Tibial artery (tissue), 4 donors: ENCODE results near the gene THOP1.

Experiments used
- DNase-seq, 2 donors: peaks; one replicate each; pipeline ENCODE4 v3.0.0-alpha.2; 2019
- H3K27ac ChIP-seq, 2 donors: fragments of 200-600 bp; sonication (generic) in 1 of 2; 1 replicate in 1 of 2; 2 replicates in 1 of 2; pipeline ENCODE4 v1.5.1; 2018 to 2019; ENCODE audit warnings: mild to moderate bottlenecking in 1 of 2
- H3K27me3 ChIP-seq, 2 donors: fragments of 200-600 bp; sonication (generic) in 1 of 2; one replicate each; pipeline versions ENCODE4 v1.5.1 to v1.6.0; 2016 to 2019
- H3K36me3 ChIP-seq, 3 donors: fragments of 200-600 bp; sonication (generic) in 2 of 3; one replicate each; pipeline ENCODE4 v1.5.1; 2016 to 2019; ENCODE audit warnings: mild to moderate bottlenecking in 2 of 3
- H3K4me1 ChIP-seq, 4 donors: fragments of 200-600 bp; sonication (generic) in 2 of 4; 1 replicate in 3 of 4; 2 replicates in 1 of 4; pipeline ENCODE4 v1.5.1; 2016 to 2019
- H3K4me3 ChIP-seq, 2 donors: fragments of 200-600 bp; sonication (generic) in 1 of 2; 1 replicate in 1 of 2; 2 replicates in 1 of 2; pipeline ENCODE4 v1.5.1; 2018 to 2019; ENCODE audit warnings: mild to moderate bottlenecking in 2 of 2
- H3K9me3 ChIP-seq, 3 donors: fragments of 200-600 bp; sonication (generic) in 1 of 3; one replicate each; pipeline ENCODE4 v1.5.1; 2016 to 2019
- intact Hi-C: fragments of 100-400 bp; cut with DNase I; formaldehyde crosslinking; loops from one replicate; pipeline ENCODE4 v1.15.0; 2023; ENCODE audit warnings: low total_unique reads
- TF ChIP-seq, protein P1 (sequence below), 2 experiments: fragments of 200-600 bp in 1 of 2; fragments of 450-650 bp in 1 of 2; IDR thresholded peaks; one replicate each; pipeline ENCODE4 v1.5.1; 2017 to 2019; ENCODE audit warnings: antibody characterized with exemption in 2 of 2, mild to moderate bottlenecking in 1 of 2, moderate library complexity in 1 of 2

THOP1 gene

DNA sequence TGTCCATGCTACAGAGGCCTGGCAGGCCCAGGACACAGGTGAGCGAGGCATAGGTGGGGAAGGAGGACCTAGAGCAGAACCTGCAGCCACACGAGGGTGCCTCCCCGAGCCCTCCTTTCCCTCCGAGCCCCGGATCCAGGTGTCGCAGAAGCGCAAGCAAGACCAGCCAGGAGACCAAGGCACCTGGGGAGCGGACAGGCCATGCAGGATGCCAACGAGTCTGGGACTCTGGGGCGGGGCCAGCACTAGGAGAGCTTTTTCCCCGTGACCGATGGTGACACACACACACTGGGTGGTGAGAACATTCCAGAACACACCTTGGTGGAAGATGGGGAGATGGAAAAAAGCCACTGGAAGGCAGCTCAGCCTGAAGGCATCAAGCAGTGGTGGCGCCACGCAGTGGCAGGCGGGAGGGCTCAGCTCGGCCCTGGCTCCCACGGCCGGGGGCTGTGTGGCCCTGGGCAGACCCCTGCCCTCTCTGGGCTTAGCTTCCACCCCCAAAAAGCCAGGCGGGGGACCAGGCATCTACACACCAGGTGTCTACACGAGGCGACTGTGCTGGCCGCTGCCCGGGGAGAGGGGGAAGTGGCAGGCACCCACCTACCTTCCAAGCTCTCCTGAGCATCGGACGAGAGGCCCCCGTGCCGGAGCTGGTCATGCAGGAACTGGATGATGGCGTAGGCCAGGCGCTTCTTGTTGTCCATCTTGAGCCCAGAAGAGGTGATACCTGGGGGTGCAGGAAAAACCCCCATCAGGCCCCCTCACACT, 16.8 kb upstream of the THOP1 start:
- DNase-seq, result no peak
- Histone ChIP-seq H3K36me3 (peaks cover 40 to 59% (median 57%) of the 10 kb centered on the region in 3 donors), H3K27ac (no peak overlapping the region), H3K27me3 (no peaks in the 10 kb centered on the region), H3K9me3 (no peaks in the 10 kb centered on the region), H3K4me1 (peaks cover 0 to 20% (median 6%) of the 10 kb centered on the region in 4 donors), H3K4me3 (no peak overlapping the region)
- TF ChIP-seq, protein P1, sequence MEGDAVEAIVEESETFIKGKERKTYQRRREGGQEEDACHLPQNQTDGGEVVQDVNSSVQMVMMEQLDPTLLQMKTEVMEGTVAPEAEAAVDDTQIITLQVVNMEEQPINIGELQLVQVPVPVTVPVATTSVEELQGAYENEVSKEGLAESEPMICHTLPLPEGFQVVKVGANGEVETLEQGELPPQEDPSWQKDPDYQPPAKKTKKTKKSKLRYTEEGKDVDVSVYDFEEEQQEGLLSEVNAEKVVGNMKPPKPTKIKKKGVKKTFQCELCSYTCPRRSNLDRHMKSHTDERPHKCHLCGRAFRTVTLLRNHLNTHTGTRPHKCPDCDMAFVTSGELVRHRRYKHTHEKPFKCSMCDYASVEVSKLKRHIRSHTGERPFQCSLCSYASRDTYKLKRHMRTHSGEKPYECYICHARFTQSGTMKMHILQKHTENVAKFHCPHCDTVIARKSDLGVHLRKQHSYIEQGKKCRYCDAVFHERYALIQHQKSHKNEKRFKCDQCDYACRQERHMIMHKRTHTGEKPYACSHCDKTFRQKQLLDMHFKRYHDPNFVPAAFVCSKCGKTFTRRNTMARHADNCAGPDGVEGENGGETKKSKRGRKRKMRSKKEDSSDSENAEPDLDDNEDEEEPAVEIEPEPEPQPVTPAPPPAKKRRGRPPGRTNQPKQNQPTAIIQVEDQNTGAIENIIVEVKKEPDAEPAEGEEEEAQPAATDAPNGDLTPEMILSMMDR (IDR thresholded peaks at IDR 0.05), result no peak
- intact Hi-C loops, result no loop called here

DNA sequence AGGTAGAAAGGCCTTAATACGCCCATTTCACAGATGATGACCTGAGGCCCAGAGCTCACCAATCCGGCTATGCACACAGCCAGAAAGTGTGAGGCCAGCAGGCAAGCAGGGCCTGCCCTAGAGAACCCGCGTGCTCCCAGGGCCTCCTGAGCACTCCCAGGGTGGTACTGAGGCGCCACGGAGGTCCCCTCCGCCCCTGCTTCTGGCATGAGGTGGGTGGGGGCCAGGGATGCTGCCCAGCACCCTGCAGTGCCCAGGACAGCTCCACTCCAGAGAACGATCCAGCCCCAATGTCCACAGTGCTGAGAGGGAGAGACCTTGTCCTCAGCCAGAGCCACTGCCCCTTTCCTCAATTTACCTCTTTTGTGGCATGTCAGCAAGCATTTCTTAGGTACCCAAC, 16.1 kb upstream of the THOP1 start:
- no peak overlapping the region for H3K27ac ChIP-seq
- H3K36me3 ChIP-seq, result peaks cover 33 to 55% (median 52%) of the 10 kb centered on the region in 3 donors
- H3K4me3 ChIP-seq, result no peak overlapping the region
- H3K4me1 ChIP-seq, result peaks cover 0 to 20% (median 6%) of the 10 kb centered on the region in 4 donors
- TF ChIP-seq, protein P1 (IDR thresholded peaks at IDR 0.05), result no peak
- intact Hi-C loops, result no loop called here
- H3K9me3 ChIP-seq, result no peaks in the 10 kb centered on the region
- no peaks in the 10 kb centered on the region for H3K27me3 ChIP-seq
- no peak for DNase-seq

DNA sequence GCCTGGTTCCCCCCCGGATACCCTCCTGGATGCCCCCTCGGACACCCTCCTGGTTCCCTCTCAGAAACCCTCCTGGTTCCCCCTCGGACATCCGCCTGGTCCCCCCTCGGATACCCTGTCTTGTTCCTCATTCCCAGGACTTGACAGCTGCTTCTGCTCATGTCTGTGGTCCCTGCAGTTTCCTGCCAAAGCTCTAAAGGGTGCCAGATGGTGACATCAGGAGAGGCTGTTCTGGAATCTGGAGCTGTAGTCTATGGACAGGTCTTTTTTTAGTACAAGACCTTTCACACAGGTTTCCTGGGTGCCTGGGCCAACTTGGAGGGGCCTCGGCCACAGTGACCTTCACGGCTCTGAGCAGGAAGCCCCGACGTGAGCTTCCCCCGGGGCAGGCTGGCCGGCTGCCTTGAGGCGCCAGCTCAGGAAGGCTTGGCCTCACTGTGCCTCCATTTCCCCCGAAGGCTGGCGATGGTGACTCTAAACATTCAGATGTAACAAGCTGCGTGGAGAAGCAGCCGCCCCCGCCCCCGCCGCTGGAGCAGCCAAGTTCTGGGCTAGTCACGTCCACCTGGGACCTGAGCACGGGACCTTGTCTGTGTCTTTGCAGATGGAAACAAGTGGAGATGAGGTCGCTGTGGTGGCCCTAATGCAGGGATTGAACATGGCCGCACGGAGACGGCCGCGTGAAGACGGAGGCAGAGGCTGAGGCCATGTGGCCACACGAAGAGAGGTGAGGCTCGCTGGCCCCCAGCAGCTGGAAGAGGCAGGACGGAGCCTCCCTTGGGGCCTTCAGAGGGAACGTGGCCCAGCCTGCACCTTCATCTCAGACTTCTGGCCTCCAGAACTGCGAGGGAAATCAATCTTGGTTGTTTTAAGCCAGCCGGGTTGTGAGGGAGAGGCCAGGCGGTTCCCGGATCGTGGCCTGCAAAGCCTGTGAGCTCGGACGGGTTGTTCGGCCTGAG, 15.0 kb upstream of the THOP1 start:
- Histone ChIP-seq H3K4me3 (no peak overlapping the region), H3K9me3 (no peaks in the 10 kb centered on the region), H3K27me3 (no peaks in the 10 kb centered on the region), H3K27ac (no peak overlapping the region), H3K36me3 (peaks cover 22 to 47% (median 41%) of the 10 kb centered on the region in 3 donors), H3K4me1 (peaks cover 0 to 22% (median 8%) of the 10 kb centered on the region in 4 donors)
- TF ChIP-seq, protein P1 (IDR thresholded peaks at IDR 0.05), result no peak
- DNase-seq, result no peak
- intact Hi-C loops, result no loop called here

DNA sequence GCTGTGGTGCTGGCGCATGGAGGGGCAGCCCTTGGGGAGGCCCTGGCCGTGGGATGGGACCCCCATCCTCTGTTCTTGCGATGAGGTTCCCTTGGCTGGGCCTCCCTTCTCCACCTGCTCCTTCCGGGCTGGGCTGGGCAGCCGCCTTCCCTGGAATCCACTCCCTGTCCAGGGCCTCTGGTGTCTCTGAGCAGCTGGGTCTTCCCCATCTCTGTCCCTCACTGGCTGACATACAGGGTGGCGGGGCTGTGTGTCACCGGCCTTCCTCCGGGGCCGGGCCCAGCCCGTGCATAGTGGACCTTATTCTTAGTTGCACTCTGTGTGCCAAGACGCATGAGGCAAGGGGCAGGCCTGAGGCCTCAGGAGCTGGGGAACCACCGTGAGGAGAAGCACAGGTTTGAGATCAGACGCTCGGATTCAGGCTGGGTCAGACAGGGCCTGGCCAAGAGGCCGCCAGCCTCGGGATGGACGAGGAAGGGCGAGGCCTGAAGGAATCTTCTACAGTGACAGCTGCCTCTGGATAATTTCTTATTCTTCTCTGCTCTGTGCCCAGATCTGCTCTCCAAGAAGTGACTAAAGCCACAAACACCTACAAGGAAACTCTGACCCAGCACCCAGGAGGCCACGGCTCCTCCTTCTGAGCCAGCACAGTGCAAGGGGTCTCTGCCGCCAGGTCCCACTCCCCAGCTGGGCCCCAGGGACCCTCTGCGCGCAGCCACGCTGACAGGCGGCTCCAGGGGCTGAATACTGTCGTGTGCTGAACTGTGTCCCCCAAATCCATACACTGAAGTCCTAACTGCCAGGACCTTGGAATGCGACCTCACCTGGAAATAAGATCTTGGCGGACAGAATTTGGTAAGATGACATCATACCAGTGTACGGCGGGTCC, 13.3 kb upstream of the THOP1 start:
- H3K4me3 ChIP-seq, result no peak overlapping the region
- TF ChIP-seq, protein P1 (IDR thresholded peaks at IDR 0.05), result no peak
- intact Hi-C loops, result no loop called here
- peaks cover 0 to 22% (median 8%) of the 10 kb centered on the region in 4 donors for H3K4me1 ChIP-seq
- no peaks in the 10 kb centered on the region for H3K9me3 ChIP-seq
- H3K36me3 ChIP-seq, result peaks cover 5 to 33% (median 24%) of the 10 kb centered on the region in 3 donors
- no peak for DNase-seq
- H3K27ac ChIP-seq, result no peak overlapping the region
- H3K27me3 ChIP-seq, result no peaks in the 10 kb centered on the region

DNA sequence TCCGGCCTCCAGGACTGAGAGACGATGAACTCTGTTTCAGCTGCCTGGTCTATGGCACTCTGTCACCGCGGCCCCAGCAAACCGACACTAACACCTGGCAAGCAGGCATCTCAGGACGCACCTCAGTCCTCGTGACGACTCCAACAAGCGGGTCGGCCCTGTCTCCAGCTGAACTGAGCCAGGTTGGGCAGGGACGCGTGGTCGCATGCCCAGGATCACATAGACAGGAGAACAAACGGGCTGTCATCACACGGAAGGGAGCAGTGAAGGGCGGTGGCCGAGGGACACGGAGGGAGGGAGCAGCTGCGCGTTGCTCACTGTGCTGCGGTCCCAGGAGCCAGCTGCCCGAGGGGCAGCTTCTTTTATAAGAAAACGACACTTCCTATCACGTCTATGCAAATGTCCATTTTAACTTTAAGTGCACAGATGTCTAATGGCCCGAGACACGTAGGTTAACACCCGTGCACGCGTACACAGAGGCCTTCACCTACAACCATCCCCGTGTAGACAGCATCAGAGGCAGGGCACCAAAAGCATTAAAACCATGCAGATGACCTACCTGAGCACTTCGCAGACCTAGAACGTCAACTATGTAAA, 11.1 kb upstream of the THOP1 start:
- intact Hi-C loops, result no loop called here
- Histone ChIP-seq H3K4me3 (no peak overlapping the region), H3K9me3 (no peaks in the 10 kb centered on the region), H3K4me1 (peaks cover 0 to 29% (median 8%) of the 10 kb centered on the region in 4 donors), H3K27me3 (no peaks in the 10 kb centered on the region), H3K27ac (no peak overlapping the region), H3K36me3 (peaks cover 0 to 26% (median 4%) of the 10 kb centered on the region in 3 donors)
- TF ChIP-seq, protein P1 (IDR thresholded peaks at IDR 0.05), result no peak
- DNase-seq, result no peak
